Adrenal gland (tissue), 5 donors: ENCODE measurements around the gene OBP2B.

Source experiments
- CTCF ChIP-seq, 6 experiments: fragments of 450-650 bp in 4 of 6; fragments of 200-600 bp in 2 of 6; sonication (generic) in 1 of 6; IDR thresholded peaks; 1 replicate in 5 of 6; 2 replicates in 1 of 6; pipeline versions ENCODE4 v1.5.1 to v1.8.0; 2016 to 2021; ENCODE audit warnings: antibody characterized with exemption in 6 of 6, mild to moderate bottlenecking in 2 of 6, moderate library complexity in 1 of 6
- POLR2A ChIP-seq, 2 donors: fragments of 450-650 bp; IDR thresholded peaks; one replicate each; pipeline ENCODE4 v1.6.1; 2017; ENCODE audit warnings: antibody characterized with exemption in 2 of 2, mild to moderate bottlenecking in 2 of 2, moderate library complexity in 1 of 2
- donor health status: DM: no; HTN: no; CAD: no.

- TF ChIP-seq CTCF (IDR thresholded peaks at IDR 0.05), result no peak
- no peak for TF ChIP-seq POLR2A (IDR thresholded peaks at IDR 0.05)
These were observed 37.7 kb downstream of the OBP2B start for GRCh38 chr9:133171161-133171961.
